ENCODE results near the gene UROS.

Gene UROS

GRCh38 chr10:125828311-125828710, 5.3 kb upstream of the UROS start:
- DNase-seq, result no peak

DNA sequence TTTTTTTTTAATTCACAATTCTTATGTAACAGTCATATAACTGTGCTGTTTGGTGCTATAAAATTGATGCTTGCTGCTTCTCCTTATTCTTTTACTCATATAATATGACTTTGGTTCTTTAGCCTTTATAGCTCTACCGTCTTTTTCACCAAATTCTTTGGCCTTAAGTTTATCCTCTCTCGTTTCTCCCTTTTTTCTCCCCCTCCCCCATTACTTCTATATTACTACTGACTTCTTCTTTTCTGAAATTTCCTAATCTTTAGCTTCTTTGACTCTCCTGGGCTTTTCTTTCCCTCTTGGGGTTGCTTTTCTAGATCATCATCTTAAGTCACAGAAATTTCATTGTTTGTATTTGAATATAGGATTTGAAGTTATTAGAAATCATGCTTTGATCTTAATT, 4.1 kb upstream of the UROS start:
- no peak for DNase-seq

DNA sequence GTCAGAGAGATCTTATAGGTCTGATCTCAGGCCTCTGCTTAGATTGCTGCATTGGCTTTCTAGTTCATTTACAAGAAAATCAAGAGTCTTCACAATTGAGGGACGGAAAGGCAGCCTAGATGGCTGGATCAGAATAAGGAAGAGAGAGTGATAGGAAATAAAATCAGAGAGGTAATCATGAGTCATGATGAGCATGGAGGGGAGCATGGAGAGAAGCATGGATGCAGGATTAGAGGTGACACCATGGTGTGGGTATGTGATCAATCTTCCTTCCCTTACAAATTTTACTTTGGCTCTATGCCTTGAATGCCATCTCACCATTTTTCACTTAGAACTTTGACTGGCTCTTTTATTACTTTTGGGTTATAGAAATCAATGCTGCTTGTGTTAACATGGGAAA, 1.7 kb upstream of the UROS start:
- DNase-seq, result no peak

DNA sequence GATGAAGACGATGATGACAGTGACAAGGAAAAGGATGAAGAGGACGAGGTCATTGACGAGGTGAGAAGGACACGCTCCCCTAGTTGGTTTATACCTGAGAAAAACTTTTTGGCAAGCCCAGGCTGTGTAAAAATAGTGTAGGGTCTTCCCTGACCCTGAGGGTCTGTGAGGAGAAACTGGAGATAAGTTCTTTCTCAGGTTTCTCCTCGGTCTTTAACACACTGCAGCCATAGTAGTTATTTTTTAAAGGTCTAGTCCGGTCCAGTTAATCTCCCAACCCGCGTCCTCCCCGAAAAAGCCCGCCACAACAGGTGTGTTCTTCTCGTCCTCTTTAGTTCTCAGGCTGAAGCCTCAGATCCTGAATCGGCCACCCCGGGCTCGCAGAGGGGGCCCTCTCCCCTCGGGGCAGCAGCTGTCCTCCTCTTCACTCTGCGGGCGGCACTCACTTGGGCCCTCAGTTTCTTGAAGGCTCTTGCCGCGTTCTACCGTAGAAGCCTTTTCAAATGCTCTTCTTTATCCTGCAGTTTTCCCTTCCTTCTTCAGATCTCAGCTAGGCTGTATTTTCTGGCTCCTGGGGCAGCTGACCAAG, 699 bp upstream of the UROS start:
- DNase-seq, result no peak

DNA sequence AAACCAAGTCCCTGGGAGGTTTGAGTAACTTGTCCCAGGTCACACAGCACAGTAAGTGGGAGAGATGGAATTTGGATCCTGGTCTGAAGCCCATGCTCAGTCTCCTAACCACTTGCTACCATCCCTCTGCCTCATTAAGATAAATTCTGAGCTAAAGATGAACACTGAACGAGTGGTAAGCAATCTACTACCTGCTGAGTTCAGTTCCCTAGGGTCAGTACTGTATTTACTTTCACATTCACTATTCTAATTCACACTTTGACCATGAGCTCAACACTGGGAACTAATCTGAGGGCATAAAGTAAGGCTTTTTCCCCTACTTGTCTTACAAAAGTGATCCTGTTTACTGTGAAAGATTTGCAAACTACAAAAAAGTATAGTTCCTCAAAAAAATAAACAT, 2.4 kb downstream of the UROS start:
- peak; percentile 9 for DNase-seq

- no peak for DNase-seq
Measured at GRCh38 chr10:125817337-125817946, 5.6 kb downstream of the UROS start.

- DNase-seq, result no peak
Measured at GRCh38 chr10:125816548-125816947, 6.5 kb downstream of the UROS start.

DNA sequence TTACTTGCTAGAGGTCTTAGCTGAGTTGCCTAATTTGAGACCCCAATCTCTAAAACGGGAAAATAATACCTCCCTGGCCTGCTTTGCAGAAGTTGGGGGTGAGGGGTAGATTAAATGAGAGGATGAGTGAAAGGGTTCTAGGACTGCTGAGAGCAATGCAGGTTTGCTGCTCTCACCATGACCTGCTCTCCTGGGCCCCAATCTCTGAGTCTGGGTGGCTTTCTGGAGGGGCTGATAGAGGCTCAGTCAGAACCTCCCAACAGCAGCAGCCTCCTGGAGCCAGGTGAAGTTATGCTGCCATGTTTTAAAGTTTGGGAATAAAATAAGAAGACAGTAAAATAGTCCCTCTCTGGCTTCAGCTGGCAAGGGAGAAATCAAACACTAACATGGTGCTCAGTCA, 7.3 kb downstream of the UROS start:
- DNase-seq, result no peak

DNA sequence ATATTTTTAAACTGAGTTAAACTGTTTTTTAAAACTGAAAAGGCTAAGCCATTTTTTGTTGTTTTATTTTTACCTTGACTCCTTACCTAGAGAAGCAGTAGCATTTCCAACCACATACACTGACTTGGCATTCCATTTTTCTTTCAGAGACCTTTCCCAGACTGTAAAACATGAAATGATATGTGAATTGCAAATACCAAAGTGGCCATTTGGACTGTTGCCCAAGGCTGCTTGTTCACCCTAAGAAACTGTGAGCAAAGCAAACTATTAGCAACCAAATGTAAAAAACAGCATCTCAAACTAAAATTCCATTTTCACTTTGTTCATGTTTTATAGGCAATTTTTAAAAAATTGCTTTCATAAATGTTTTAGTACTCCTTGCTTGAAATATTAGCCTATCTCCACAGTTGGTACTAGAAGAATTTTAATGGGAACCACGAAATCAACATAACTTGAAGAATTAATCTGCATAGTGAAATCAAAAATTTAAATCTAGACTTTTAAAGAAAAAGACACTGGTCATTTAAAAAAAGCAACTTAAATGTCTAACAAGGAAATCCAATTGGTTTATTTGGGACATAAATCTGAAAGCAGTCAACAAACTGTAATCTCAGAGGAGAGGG, 10.8 kb downstream of the UROS start:
- no peak for DNase-seq

DNA sequence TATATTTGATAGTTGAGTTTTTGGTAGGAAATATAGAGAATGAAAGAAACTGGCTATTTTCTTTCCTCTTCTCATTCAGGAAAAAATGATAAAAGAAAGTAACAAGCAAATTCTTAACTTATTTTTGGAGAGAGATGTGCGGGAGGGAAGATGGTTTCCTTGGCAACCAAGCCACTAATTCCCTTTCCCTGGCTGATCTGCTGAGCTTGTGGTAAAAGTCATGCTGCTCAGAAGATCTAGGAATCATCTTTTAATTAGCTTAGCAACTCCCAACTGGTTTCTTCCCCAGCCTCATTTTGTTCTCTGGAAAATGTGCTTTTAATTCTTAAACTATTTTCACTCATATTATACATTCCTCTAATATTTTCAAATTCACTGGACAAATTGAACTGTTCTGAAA, 11.8 kb downstream of the UROS start:
- DNase-seq, result no peak

GRCh38 chr10:125808047-125808446, 15.0 kb downstream of the UROS start:
- DNase-seq, result no peak

DNA sequence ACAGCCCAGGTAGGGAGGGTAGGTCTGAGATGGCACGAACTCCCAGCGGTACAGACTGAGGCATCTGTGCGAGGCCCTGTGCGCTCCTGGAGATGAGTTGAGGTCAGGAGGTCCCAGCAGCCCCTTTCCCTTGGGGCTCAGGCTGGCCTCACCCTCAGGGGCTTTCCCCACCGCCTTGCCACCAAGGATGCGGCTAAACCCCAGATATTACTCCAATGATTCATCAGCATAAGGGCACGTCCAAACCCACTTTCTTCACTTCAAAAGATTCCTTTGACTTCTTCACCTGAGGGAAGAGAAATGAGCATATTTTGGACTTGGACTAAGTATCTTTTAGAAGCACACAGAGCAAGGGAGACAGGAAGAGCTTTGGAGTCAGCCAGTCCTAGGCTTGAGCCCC, 20.3 kb downstream of the UROS start:
- DNase-seq, result no peak

GRCh38 chr10:125802131-125802530, 20.9 kb downstream of the UROS start:
- no peak for DNase-seq

GRCh38 chr10:125801574-125801973, 21.5 kb downstream of the UROS start:
- no peak for DNase-seq

- no peak for DNase-seq
Measured at GRCh38 chr10:125799451-125800182, 23.4 kb downstream of the UROS start.

- no peak for DNase-seq
Measured at GRCh38 chr10:125797994-125798662, 24.9 kb downstream of the UROS start.

- no peak for DNase-seq
Measured at GRCh38 chr10:125797424-125797823, 25.6 kb downstream of the UROS start.

DNA sequence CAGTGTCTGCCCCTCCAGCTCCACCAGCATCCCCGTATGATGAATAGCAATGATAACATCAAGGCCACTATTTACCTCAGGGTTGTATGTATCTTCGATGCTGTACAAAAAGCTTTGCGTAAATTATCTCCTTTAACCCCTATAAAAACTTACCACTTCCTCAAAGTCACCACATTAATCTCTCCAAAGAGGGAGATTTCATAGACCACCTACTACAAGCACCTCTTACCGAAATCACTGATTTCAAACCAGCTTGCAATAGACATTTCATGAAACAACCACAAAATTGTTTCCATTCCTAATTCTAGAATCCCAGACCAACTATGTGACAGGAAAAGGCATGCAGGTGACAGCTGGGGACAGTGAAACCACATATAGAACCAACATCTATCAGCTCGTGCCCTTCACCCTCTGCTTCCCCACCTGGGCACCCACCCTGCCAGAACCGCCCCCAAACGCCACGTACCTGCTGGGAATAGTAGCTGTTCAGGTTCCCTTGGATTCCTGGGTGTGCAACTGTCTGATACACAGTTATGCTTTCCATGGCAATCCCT, 27.3 kb downstream of the UROS start:
- no peak for DNase-seq

GRCh38 chr10:125795128-125795527, 27.9 kb downstream of the UROS start:
- no peak for DNase-seq

DNA sequence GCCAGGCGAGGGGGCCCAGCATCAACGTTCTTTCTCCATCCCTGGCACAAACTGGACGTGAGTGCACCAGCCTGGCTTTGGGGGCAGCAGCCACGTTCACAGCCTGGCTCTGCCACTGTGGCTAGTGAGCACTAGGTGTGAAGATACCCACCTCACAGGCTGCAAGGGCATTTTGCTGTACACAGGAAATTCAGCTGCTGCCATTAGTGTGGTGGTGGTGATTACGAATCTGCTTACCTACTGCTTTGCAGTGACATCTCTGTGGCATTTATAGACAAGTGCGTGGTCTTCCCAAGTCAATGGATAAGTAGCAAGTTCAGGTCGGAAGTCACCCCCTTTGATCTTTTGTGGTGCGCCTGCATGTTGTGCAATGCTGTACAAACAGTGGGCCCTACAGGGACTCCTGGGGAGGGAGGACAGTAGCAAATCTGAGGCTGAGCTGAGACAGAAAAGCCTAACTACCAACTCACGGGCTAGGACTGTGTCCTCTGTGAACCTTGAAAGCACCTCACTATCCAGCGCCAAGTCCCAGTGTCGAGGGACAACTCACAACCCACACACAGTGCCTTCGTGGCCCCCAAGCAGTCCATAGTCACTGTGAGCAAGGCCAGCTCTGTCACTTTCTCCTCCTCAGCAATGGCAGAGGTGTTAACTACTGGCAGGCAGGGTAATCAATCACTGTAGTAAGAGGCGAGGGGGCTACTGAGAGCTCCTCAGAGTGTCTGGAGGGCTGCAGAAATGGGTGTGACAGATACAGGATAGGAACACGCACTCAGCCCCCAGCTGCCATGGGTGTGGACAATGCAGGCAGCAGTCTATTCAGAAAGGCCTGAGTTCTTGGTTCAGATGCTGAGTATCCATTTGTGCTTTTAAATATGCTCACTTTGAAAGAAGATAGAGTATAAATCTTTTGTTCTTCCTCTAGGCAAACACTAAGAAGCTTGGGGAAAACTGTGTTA, 30.4 kb downstream of the UROS start:
- no peak for DNase-seq

GRCh38 chr10:125788156-125789034, 34.7 kb downstream of the UROS start:
- DNase-seq, result no peak
